GM18858 (cell line): ENCODE results near the gene SLC39A2.
"Not testable (repeated sequence)": the region's sequence is repeated elsewhere in the genome, so short reads cannot be mapped to it uniquely, and the experiment has no call there.

Experiments
- ATAC-seq: cut with Tn5 transposase; IDR thresholded peaks from one replicate; pipeline ENCODE4 v1.9.1; 2021; ENCODE audit not compliant: unreplicated experiment

SLC39A2 gene

DNA sequence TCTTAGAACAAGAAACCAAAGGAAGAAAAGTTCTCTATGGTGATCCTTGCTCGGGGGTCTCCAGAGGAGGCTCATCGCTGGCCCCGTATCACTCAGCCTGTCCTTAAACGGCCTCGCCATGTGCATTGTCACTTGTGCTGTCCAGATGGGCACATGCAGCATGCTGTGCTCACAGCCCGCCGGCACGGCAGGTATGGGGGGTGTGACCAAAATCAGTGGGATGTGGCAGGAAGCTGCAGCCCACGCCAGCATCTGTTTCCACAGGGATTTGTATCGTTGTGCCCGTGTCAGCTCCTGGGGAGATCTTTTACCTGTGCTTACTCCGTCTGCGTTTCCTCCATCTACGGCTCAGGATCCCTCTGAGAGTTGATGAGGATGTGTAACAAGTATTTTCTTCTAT is 2.6 kb upstream of the SLC39A2 start:
- ATAC-seq: no peak

GRCh38 chr14:20997115-20997514 is 2.0 kb upstream of the SLC39A2 start:
- no peak for ATAC-seq

GRCh38 chr14:20997564-20997963 is 1.5 kb upstream of the SLC39A2 start:
- ATAC-seq: no peak

- no peak for ATAC-seq
Measured at GRCh38 chr14:20998139-20998538, 954 bp upstream of the SLC39A2 start.

DNA sequence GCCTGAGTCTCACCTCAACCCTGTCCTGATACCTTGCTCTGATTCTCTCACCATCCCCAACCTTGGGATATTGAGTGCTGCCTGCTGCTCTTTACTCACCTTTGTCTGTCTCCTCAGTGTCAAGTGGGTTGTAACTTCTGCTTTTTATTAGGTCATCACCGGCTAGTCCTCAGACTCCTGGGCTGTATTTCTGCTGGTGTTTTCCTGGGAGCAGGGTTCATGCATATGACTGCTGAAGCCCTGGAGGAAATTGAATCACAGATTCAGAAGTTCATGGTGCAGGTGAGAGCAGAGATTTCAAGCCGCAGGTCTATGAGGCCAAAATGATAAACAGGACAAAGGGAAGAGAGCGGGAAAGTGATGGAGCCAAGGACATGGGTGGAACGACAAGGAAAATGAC is 498 bp downstream of the SLC39A2 start:
- ATAC-seq: no peak

- no peak for ATAC-seq
Measured at GRCh38 chr14:21001218-21001617, 2.1 kb downstream of the SLC39A2 start.

DNA sequence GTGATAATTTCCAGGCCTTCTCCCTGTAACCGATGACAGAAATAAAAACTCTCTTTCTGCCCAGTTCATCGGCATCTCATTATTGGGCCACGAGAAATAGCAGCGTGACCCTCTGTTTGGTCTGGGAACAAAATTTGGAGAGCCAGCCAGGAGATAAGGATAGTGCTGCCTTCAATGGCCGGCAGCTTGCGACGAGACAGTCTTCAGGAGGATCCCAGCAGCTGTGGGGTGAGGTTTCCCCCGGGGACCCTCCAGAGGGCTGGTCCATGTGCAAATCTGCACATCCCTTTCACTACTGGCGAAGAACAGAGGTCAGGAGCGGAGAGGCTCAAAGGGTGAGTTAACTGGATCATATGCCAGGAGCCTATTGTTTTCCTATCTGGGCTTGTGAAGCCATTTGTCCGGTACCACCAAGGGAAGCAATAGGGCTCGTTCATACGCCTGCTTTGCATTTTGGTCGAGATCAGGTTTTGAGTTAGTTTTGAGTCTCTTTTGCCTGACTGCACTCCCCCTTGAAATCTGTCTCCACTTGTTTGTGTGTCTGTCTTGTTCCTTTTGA is 4.8 kb downstream of the SLC39A2 start:
- ATAC-seq: no peak

- not testable (repeated sequence) for ATAC-seq
Measured at GRCh38 chr14:21009721-21010120, 10.6 kb downstream of the SLC39A2 start.

GRCh38 chr14:21011136-21011535 is 12.0 kb downstream of the SLC39A2 start:
- no peak for ATAC-seq

DNA sequence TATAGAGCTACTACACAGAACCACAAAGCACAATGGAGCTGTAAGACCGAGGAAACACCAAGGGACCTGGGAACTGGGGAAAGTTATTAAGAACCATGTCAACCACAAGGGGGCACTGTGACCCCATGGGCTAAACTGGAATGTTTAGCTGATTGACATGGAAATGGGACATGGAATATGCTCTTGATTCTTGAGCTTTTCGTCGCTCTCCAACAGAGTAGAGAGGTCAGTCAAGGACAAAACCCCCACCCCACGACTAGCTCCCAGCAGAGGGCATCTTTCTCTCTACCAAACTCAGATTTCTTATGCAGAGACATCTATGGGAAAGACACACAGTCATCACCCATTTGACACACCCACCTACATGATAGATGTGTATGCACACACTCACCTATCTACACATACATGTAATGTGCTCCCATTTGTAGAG is 15.7 kb downstream of the SLC39A2 start:
- no peak for ATAC-seq

DNA sequence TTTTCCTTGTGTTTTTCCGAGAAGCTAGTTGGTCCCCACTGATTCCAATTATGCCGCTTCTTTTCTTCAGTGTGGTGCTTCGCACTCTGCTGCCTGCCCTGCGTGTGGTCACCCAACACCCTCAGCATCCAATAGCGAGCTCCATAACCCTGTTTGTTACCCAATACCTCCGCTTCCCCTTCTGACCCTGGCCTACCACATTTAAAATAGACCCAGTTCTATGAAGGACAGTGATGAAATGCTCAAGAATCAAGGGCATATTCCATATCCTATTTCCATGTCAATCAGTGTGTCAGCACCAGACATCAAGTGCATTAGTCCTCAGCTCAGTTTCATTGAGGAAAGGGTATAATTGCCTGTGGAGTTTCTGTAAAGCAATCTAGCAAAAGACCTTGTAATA is 16.2 kb downstream of the SLC39A2 start:
- no peak for ATAC-seq

- no peak for ATAC-seq
Measured at GRCh38 chr14:21016413-21017190, 17.5 kb downstream of the SLC39A2 start.

GRCh38 chr14:21017528-21018245 is 18.6 kb downstream of the SLC39A2 start:
- no peak for ATAC-seq

DNA sequence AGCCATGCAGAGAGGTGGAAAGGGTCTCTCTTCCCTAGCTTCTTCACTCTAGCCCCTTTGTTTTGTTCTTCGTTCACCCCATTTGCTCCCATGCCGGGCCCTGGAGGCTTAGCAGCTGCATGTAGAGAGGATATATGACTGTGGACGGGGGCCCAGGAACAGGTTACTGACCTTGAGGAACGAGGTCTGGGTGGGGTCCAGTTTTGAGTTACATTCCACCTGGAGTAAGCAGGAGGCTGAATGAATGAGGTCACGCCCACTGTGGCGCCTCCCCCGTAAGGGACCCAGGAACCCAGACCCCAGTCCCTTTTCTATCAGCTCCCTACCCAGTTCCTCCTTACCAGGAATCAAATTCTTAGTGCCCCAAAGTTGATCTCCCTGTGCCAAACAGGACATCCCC is 19.2 kb downstream of the SLC39A2 start:
- ATAC-seq: no peak

- ATAC-seq: no peak
Measured at GRCh38 chr14:21018781-21019180, 19.7 kb downstream of the SLC39A2 start.

DNA sequence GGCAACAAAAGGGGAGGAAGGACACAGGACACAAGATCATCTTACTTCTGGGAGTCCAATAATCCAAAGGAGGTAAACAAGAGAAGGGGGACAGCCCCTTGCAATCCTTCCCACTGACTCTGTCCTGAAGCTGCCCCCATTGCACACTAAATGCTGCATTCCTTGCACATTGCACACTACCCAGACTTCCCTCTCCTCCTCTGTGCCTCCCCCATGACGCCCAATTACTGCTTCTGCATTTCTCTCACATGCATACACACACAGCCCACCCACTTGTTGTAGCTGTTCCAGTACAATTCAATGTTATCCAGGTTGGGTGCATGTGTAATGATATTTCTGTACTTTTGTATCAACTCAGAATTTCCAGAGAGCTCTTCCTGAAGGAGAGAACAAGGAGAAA is 20.3 kb downstream of the SLC39A2 start:
- ATAC-seq: no peak

GRCh38 chr14:21020977-21021545 is 22.0 kb downstream of the SLC39A2 start:
- no peak for ATAC-seq

- no peak for ATAC-seq
Measured at GRCh38 chr14:21022686-21023085, 23.6 kb downstream of the SLC39A2 start.

DNA sequence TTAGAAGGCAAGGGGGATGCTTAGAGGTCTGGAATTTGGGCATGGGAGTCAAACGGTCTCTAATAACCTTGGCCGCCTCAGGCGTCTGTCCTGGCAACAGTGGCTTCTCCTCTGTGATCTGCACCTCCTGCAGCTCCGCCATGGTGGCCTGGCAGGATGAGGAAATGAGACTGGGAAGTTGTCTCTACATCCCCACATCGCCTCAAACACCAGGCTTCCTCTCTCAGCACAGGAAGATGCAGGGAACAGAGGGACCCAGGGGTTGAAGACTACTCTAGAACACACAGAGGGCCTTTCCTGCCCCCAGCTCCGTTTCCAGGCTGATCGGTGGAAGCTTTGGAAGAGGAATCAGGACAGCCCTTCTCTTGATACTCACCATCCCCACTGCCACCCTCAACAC is 24.1 kb downstream of the SLC39A2 start:
- no peak for ATAC-seq

DNA sequence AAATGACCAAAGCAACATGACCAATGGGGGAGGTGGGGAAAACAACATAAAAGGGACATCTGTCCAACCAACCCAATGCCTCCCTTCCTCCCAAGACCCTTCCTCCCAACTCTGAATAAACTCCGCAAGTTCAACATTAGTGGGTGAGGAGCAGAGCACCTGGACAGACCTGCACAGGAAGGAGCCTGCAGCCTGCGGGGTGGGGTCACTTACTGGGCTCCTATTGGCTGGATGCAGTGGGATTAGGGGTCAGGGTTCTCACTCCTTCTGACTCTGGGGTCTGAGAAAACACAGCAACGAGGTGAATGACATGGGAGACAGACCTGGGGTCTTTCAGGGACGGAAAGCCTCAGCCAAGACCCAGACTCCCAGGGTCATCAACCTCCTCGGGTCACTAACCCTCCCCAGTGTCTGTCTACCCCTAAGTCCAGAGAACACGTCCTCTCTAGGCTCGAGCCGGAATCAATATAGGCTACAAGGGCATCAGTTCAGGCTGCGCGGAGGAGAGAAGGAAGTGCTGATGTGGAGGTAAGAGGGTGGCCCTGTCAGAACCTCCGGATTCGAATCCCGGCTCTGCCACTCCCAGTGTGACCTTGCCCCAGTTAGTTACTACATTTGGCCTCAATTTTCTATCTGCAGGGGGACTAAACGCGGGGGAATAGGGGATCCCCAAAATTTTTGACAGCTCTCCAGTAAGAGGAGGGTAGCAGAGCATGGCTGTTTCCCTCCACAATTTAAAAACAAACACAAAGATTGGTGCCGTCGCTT is 24.9 kb downstream of the SLC39A2 start:
- no peak for ATAC-seq
